ENCODE data around the gene MYORG.
A peak's percentile ranks its signal among the peaks of the same experiment; 100 is the strongest.

Gene MYORG

GRCh38 chr9:34376596-34377403 is at the start of gene MYORG:
MYORG (minus strand) TSS chr9:34376898; CDS start chr9:34372943, 3,955 bp downstream.
- peak; percentile 80 for FAIRE-seq

GRCh38 chr9:34419716-34420504 is 43.2 kb upstream of the MYORG start:
- no peak for DNase-seq (ENCODE audit: insufficient read length, low spot score)
- FAIRE-seq, result no peak

More at GRCh38 chr9:34376596-34377403, at the start of gene MYORG:
- peak; percentile 96 for DNase-seq (ENCODE audit: insufficient read length, low spot score)

- DNase-seq (ENCODE audit: insufficient read length, low spot score) (no peak), FAIRE-seq (no peak)
Measured at GRCh38 chr9:34417734-34418133, 41.0 kb upstream of the MYORG start.

- no peak for FAIRE-seq
- peak; percentile 27 for DNase-seq (ENCODE audit: insufficient read length, low spot score)
Measured at GRCh38 chr9:34413231-34413852, 36.6 kb upstream of the MYORG start.

GRCh38 chr9:34412336-34412735 is 35.6 kb upstream of the MYORG start:
- FAIRE-seq, result no peak
- DNase-seq (ENCODE audit: insufficient read length, low spot score), result no peak

- DNase-seq (ENCODE audit: insufficient read length, low spot score) (no peak), FAIRE-seq (no peak)
Measured at GRCh38 chr9:34409154-34409553, 32.5 kb upstream of the MYORG start.

- no peak for FAIRE-seq
- no peak for DNase-seq (ENCODE audit: insufficient read length, low spot score)
Measured at GRCh38 chr9:34408173-34408572, 31.5 kb upstream of the MYORG start.

GRCh38 chr9:34406219-34406618 is 29.5 kb upstream of the MYORG start:
- DNase-seq (ENCODE audit: insufficient read length, low spot score) (no peak), FAIRE-seq (no peak)

- DNase-seq (ENCODE audit: insufficient read length, low spot score), result no peak
- FAIRE-seq, result no peak
Measured at GRCh38 chr9:34405719-34406118, 29.0 kb upstream of the MYORG start.

GRCh38 chr9:34403554-34404380 is 27.1 kb upstream of the MYORG start:
- peak; percentile 48 for DNase-seq (ENCODE audit: insufficient read length, low spot score)
- FAIRE-seq, result no peak

- no peak for DNase-seq (ENCODE audit: insufficient read length, low spot score)
- FAIRE-seq, result no peak
Measured at GRCh38 chr9:34400686-34401602, 24.2 kb upstream of the MYORG start.

- no peak for DNase-seq (ENCODE audit: insufficient read length, low spot score)
- FAIRE-seq, result no peak
Measured at GRCh38 chr9:34400275-34400674, 23.6 kb upstream of the MYORG start.

- FAIRE-seq (no peak), DNase-seq (ENCODE audit: insufficient read length, low spot score) (no peak)
Measured at GRCh38 chr9:34399729-34400128, 23.0 kb upstream of the MYORG start.

GRCh38 chr9:34398875-34399274 is 22.2 kb upstream of the MYORG start:
- FAIRE-seq (no peak), DNase-seq (ENCODE audit: insufficient read length, low spot score) (no peak)

- DNase-seq (ENCODE audit: insufficient read length, low spot score) (no peak), FAIRE-seq (no peak)
Measured at GRCh38 chr9:34396276-34397214, 19.8 kb upstream of the MYORG start.

GRCh38 chr9:34392511-34392910 is 15.8 kb upstream of the MYORG start:
- FAIRE-seq (no peak), DNase-seq (ENCODE audit: insufficient read length, low spot score) (no peak)

- FAIRE-seq (no peak), DNase-seq (ENCODE audit: insufficient read length, low spot score) (no peak)
Measured at GRCh38 chr9:34387239-34387638, 10.5 kb upstream of the MYORG start.

GRCh38 chr9:34386656-34387055 is 10.0 kb upstream of the MYORG start:
- no peak for FAIRE-seq
- DNase-seq (ENCODE audit: insufficient read length, low spot score), result no peak

Measured in HTR-8/SVneo (cell line).